ENCODE measurements around the gene ZNF57. TPM values are rescaled to one million over a fixed set of nuclear protein-coding genes. Genes with fewer than 3 reads are reported as not detected.

The ZNF57 gene
- total and polyA plus RNA-seq, 9 of the 15 experiments (the other 6 are each of a cell fraction or from before 2014, with no cell fraction given), result 3.9 to 13.5 (median 7.8) TPM

- TF ChIP-seq, protein P1, sequence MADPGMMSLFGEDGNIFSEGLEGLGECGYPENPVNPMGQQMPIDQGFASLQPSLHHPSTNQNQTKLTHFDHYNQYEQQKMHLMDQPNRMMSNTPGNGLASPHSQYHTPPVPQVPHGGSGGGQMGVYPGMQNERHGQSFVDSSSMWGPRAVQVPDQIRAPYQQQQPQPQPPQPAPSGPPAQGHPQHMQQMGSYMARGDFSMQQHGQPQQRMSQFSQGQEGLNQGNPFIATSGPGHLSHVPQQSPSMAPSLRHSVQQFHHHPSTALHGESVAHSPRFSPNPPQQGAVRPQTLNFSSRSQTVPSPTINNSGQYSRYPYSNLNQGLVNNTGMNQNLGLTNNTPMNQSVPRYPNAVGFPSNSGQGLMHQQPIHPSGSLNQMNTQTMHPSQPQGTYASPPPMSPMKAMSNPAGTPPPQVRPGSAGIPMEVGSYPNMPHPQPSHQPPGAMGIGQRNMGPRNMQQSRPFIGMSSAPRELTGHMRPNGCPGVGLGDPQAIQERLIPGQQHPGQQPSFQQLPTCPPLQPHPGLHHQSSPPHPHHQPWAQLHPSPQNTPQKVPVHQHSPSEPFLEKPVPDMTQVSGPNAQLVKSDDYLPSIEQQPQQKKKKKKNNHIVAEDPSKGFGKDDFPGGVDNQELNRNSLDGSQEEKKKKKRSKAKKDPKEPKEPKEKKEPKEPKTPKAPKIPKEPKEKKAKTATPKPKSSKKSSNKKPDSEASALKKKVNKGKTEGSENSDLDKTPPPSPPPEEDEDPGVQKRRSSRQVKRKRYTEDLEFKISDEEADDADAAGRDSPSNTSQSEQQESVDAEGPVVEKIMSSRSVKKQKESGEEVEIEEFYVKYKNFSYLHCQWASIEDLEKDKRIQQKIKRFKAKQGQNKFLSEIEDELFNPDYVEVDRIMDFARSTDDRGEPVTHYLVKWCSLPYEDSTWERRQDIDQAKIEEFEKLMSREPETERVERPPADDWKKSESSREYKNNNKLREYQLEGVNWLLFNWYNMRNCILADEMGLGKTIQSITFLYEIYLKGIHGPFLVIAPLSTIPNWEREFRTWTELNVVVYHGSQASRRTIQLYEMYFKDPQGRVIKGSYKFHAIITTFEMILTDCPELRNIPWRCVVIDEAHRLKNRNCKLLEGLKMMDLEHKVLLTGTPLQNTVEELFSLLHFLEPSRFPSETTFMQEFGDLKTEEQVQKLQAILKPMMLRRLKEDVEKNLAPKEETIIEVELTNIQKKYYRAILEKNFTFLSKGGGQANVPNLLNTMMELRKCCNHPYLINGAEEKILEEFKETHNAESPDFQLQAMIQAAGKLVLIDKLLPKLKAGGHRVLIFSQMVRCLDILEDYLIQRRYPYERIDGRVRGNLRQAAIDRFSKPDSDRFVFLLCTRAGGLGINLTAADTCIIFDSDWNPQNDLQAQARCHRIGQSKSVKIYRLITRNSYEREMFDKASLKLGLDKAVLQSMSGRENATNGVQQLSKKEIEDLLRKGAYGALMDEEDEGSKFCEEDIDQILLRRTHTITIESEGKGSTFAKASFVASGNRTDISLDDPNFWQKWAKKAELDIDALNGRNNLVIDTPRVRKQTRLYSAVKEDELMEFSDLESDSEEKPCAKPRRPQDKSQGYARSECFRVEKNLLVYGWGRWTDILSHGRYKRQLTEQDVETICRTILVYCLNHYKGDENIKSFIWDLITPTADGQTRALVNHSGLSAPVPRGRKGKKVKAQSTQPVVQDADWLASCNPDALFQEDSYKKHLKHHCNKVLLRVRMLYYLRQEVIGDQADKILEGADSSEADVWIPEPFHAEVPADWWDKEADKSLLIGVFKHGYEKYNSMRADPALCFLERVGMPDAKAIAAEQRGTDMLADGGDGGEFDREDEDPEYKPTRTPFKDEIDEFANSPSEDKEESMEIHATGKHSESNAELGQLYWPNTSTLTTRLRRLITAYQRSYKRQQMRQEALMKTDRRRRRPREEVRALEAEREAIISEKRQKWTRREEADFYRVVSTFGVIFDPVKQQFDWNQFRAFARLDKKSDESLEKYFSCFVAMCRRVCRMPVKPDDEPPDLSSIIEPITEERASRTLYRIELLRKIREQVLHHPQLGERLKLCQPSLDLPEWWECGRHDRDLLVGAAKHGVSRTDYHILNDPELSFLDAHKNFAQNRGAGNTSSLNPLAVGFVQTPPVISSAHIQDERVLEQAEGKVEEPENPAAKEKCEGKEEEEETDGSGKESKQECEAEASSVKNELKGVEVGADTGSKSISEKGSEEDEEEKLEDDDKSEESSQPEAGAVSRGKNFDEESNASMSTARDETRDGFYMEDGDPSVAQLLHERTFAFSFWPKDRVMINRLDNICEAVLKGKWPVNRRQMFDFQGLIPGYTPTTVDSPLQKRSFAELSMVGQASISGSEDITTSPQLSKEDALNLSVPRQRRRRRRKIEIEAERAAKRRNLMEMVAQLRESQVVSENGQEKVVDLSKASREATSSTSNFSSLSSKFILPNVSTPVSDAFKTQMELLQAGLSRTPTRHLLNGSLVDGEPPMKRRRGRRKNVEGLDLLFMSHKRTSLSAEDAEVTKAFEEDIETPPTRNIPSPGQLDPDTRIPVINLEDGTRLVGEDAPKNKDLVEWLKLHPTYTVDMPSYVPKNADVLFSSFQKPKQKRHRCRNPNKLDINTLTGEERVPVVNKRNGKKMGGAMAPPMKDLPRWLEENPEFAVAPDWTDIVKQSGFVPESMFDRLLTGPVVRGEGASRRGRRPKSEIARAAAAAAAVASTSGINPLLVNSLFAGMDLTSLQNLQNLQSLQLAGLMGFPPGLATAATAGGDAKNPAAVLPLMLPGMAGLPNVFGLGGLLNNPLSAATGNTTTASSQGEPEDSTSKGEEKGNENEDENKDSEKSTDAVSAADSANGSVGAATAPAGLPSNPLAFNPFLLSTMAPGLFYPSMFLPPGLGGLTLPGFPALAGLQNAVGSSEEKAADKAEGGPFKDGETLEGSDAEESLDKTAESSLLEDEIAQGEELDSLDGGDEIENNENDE (IDR thresholded peaks at IDR 0.05; ENCODE audit: low read depth, low read length), result no peak
- TF ChIP-seq, protein P2, sequence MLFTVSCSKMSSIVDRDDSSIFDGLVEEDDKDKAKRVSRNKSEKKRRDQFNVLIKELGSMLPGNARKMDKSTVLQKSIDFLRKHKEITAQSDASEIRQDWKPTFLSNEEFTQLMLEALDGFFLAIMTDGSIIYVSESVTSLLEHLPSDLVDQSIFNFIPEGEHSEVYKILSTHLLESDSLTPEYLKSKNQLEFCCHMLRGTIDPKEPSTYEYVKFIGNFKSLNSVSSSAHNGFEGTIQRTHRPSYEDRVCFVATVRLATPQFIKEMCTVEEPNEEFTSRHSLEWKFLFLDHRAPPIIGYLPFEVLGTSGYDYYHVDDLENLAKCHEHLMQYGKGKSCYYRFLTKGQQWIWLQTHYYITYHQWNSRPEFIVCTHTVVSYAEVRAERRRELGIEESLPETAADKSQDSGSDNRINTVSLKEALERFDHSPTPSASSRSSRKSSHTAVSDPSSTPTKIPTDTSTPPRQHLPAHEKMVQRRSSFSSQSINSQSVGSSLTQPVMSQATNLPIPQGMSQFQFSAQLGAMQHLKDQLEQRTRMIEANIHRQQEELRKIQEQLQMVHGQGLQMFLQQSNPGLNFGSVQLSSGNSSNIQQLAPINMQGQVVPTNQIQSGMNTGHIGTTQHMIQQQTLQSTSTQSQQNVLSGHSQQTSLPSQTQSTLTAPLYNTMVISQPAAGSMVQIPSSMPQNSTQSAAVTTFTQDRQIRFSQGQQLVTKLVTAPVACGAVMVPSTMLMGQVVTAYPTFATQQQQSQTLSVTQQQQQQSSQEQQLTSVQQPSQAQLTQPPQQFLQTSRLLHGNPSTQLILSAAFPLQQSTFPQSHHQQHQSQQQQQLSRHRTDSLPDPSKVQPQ (CRISPR knock-in tag; IDR thresholded peaks at IDR 0.05; ENCODE audit: borderline replicate concordance), result no peak
- TF ChIP-seq HES1 (IDR thresholded peaks at IDR 0.05; ENCODE audit: low read depth) (no peak), NCOR1 (IDR thresholded peaks at IDR 0.05) (no peak), FOXJ2 (tag; IDR thresholded peaks at IDR 0.05) (no peak), CBX2 (IDR thresholded peaks at IDR 0.05; ENCODE audit: insufficient read depth, low read length, poor library complexity, severe bottlenecking) (no peak)
These were observed 44.2 kb downstream of the ZNF57 start, which contains the start of gene ZNF77 (continued) for GRCh38 chr19:2944775-2945574.

Measured in K562 (cell line).